B cell (primary cell): ENCODE measurements around the gene AP4S1.

Source experiments
- CTCF ChIP-seq: fragments of 200-600 bp; IDR thresholded peaks from one replicate; pipeline ENCODE4 v1.8.0; 2022; ENCODE audit warnings: antibody characterized with exemption, mild to moderate bottlenecking
- EZH2 ChIP-seq: IDR thresholded peaks from 2 replicates; pipeline ENCODE4 v1.6.1; 2012; ENCODE audit warnings: borderline replicate concordance, low read depth, mild to moderate bottlenecking, moderate library complexity, low read length; ENCODE audit not compliant: insufficient read depth, poor library complexity, severe bottlenecking

GRCh38 chr14:31047503-31047902 is 22.1 kb downstream of the AP4S1 start:
- TF ChIP-seq EZH2 (no peak), CTCF (no peak)
